ENCODE measurements around the gene IGDCC3. TPM values are rescaled to one million over a fixed set of nuclear protein-coding genes. Genes with fewer than 3 reads are reported as not detected.
"Not testable (repeated sequence)": the region's sequence is repeated elsewhere in the genome, so short reads cannot be mapped to it uniquely, and the experiment has no call there.

The IGDCC3 gene
- polyA plus RNA-seq, 1 donor = 3.7 TPM

- DNase-seq (ENCODE audit: low read depth) = no peak
These were observed 6.9 kb downstream of the IGDCC3 start for GRCh38 chr15:65370885-65371284.

- no peak for DNase-seq (ENCODE audit: low read depth)
These were observed 8.2 kb downstream of the IGDCC3 start for GRCh38 chr15:65369651-65370050.

- DNase-seq (ENCODE audit: low read depth) = no peak
These were observed 8.6 kb downstream of the IGDCC3 start for GRCh38 chr15:65369212-65369547.

- no peak for DNase-seq (ENCODE audit: low read depth)
These were observed 9.2 kb downstream of the IGDCC3 start for GRCh38 chr15:65368302-65369211.

GRCh38 chr15:65366122-65366892 lies 11.5 kb downstream of the IGDCC3 start:
- no peak for DNase-seq (ENCODE audit: low read depth)

GRCh38 chr15:65365229-65365628 lies 12.6 kb downstream of the IGDCC3 start:
- no peak for DNase-seq (ENCODE audit: low read depth)

GRCh38 chr15:65363766-65364165 lies 14.0 kb downstream of the IGDCC3 start:
- DNase-seq (ENCODE audit: low read depth) = no peak

- DNase-seq (ENCODE audit: low read depth) = no peak
These were observed 14.5 kb downstream of the IGDCC3 start for GRCh38 chr15:65363306-65363705.

- DNase-seq (ENCODE audit: low read depth) = no peak
These were observed 15.3 kb downstream of the IGDCC3 start for GRCh38 chr15:65362491-65362890.

GRCh38 chr15:65361708-65362459 lies 15.9 kb downstream of the IGDCC3 start:
- no peak for DNase-seq (ENCODE audit: low read depth)

- no peak for DNase-seq (ENCODE audit: low read depth)
These were observed 17.3 kb downstream of the IGDCC3 start for GRCh38 chr15:65360506-65360905.

GRCh38 chr15:65355988-65356353 lies 21.8 kb downstream of the IGDCC3 start:
- no peak for DNase-seq (ENCODE audit: low read depth)

- DNase-seq (ENCODE audit: low read depth) = no peak
These were observed 22.4 kb downstream of the IGDCC3 start for GRCh38 chr15:65355173-65355987.

- DNase-seq (ENCODE audit: low read depth) = no peak
These were observed 23.0 kb downstream of the IGDCC3 start for GRCh38 chr15:65354835-65355172.

GRCh38 chr15:65351972-65352371 lies 25.8 kb downstream of the IGDCC3 start:
- DNase-seq (ENCODE audit: low read depth) = not testable (repeated sequence)

GRCh38 chr15:65349338-65349737 lies 28.5 kb downstream of the IGDCC3 start:
- DNase-seq (ENCODE audit: low read depth) = no peak

GRCh38 chr15:65347756-65348155 lies 30.0 kb downstream of the IGDCC3 start:
- DNase-seq (ENCODE audit: low read depth) = not testable (repeated sequence)

- no peak for DNase-seq (ENCODE audit: low read depth)
These were observed 30.8 kb downstream of the IGDCC3 start for GRCh38 chr15:65346856-65347598.

- no peak for DNase-seq (ENCODE audit: low read depth)
These were observed 32.9 kb downstream of the IGDCC3 start for GRCh38 chr15:65344914-65345275.

- no peak for DNase-seq (ENCODE audit: low read depth)
These were observed 33.4 kb downstream of the IGDCC3 start for GRCh38 chr15:65344214-65344913.

Measured in forelimb muscle (tissue), 1 donor.